ENCODE measurements around the gene WDR64. TPM values are rescaled to one million over a fixed set of nuclear protein-coding genes. Genes with fewer than 3 reads are reported as not detected.

Gene WDR64
- total RNA-seq, 1 experiment from 2014 or later = not detected

GRCh38 chr1:241627453-241628259, 24.4 kb upstream of the WDR64 start:
- 0 out of 2 replicates have a peak, but pooled peaks cover 13% of the 10 kb centered on the region for H3K79me2 ChIP-seq (ENCODE audit: low read length)
- DNase-seq = peak; percentile 97
- H3K4me3 ChIP-seq (ENCODE audit: low read length) = no peak overlapping the region
- 0 out of 2 replicates have a peak overlapping the region, but pooled peaks have one; percentile 1 for H3K4me2 ChIP-seq (ENCODE audit: low read length)
- ChIA-PET CTCF (interaction anchor here (0.5 to 2.0 kb wide), 6 partner anchors 10 to 127 kb away, joined by 3 to 26 read pairs (median 3); no protein-coding TSS in a partner anchor), POLR2A (ENCODE audit: unreplicated experiment) (no interaction called here)
- intact Hi-C loops (cut with micrococcal nuclease) = loop anchor here (1.0 to 5.0 kb wide), 8 partner anchors 16 to 740 kb away; no protein-coding TSS in a partner anchor
- no peaks in the 10 kb centered on the region for H3K27me3 ChIP-seq (ENCODE audit: low read length)
- peak; percentile 66 for ATAC-seq
- H3K27ac ChIP-seq (ENCODE audit: low read length) = 0 out of 2 replicates have a peak overlapping the region, but pooled peaks have one; percentile 0
- no peaks in the 10 kb centered on the region for H3K9me3 ChIP-seq (ENCODE audit: low read length)
- no TSS peak for BruUV-seq (replicated peaks)
- H3K9ac ChIP-seq (ENCODE audit: low read length) = no peak overlapping the region
- H2AFZ ChIP-seq (ENCODE audit: low read length) = no peak overlapping the region
- H3K36me3 ChIP-seq (ENCODE audit: low read depth, low read length) = peaks cover 6% of the 10 kb centered on the region; the same call in 1 of the 2 replicates
- no peaks in the 10 kb centered on the region for H4K20me1 ChIP-seq (ENCODE audit: low read length)
- H3F3A ChIP-seq (ENCODE audit: low read length, unreplicated experiment) = no peaks in the 10 kb centered on the region
- no peaks in the 10 kb centered on the region for H3K9me2 ChIP-seq (replicated peaks; ENCODE audit: low read length)
- peaks cover 33% of the 10 kb centered on the region for H3K4me1 ChIP-seq (ENCODE audit: insufficient read depth, low read length)
- TF ChIP-seq EZH2phosphoT487 (IDR thresholded peaks at IDR 0.05; ENCODE audit: borderline replicate concordance, low read length) = no peak
- TF ChIP-seq CTCF (conservative IDR thresholded peaks at IDR 0.05; ENCODE audit: low read depth, low read length) = peak; percentile 98

- no peaks in the 10 kb centered on the region for H3K9me3 ChIP-seq (ENCODE audit: low read length)
- H2AFZ ChIP-seq (ENCODE audit: low read length) = no peak overlapping the region
- no peaks in the 10 kb centered on the region for H3F3A ChIP-seq (ENCODE audit: low read length, unreplicated experiment)
- H3K36me3 ChIP-seq (ENCODE audit: low read depth, low read length) = peaks cover 17% of the 10 kb centered on the region
- H3K79me2 ChIP-seq (ENCODE audit: low read length) = peaks cover 35% of the 10 kb centered on the region
- BruUV-seq (replicated peaks) = no TSS peak
- H4K20me1 ChIP-seq (ENCODE audit: low read length) = no peaks in the 10 kb centered on the region; the same call in 1 of the 2 replicates
- no peak overlapping the region for H3K4me2 ChIP-seq (ENCODE audit: low read length)
- H3K4me3 ChIP-seq (ENCODE audit: low read length) = no peak overlapping the region
- ATAC-seq (no peak), DNase-seq (no peak)
- H3K9ac ChIP-seq (ENCODE audit: low read length) = no peak overlapping the region
- POLR2A ChIA-PET (ENCODE audit: unreplicated experiment) = no interaction called here
- intact Hi-C loops (cut with micrococcal nuclease) = no loop called here
- H3K4me1 ChIP-seq (ENCODE audit: insufficient read depth, low read length) = peaks cover 24% of the 10 kb centered on the region
- H3K27me3 ChIP-seq (ENCODE audit: low read length) = no peaks in the 10 kb centered on the region
- H3K9me2 ChIP-seq (replicated peaks; ENCODE audit: low read length) = no peaks in the 10 kb centered on the region
- H3K27ac ChIP-seq (ENCODE audit: low read length) = no peak overlapping the region
- CTCF ChIA-PET = interaction anchor here (0.6 kb wide), 1 partner anchor 116 kb away, joined by 6 read pairs; no protein-coding TSS in a partner anchor
- TF ChIP-seq CTCF (conservative IDR thresholded peaks at IDR 0.05; ENCODE audit: low read depth, low read length) (no peak; the same call in 1 of the 2 replicates), EZH2 (IDR thresholded peaks at IDR 0.05; ENCODE audit: low read length, unreplicated experiment) (no peak), EZH2phosphoT487 (IDR thresholded peaks at IDR 0.05; ENCODE audit: borderline replicate concordance, low read length) (no peak)
Measured at GRCh38 chr1:241630005-241630404, 22.1 kb upstream of the WDR64 start.

- H3K4me3 ChIP-seq (ENCODE audit: low read length) = no peak overlapping the region
- H3K9me3 ChIP-seq (ENCODE audit: low read length) = no peaks in the 10 kb centered on the region
- H3K27me3 ChIP-seq (ENCODE audit: low read length) = no peaks in the 10 kb centered on the region
- peaks cover 40% of the 10 kb centered on the region for H3K79me2 ChIP-seq (ENCODE audit: low read length)
- POLR2A ChIA-PET (ENCODE audit: unreplicated experiment) = no interaction called here
- H3K9ac ChIP-seq (ENCODE audit: low read length) = no peak overlapping the region
- CTCF ChIA-PET = no interaction called here
- H4K20me1 ChIP-seq (ENCODE audit: low read length) = no peaks in the 10 kb centered on the region; the same call in 1 of the 2 replicates
- intact Hi-C loops (cut with micrococcal nuclease) = no loop called here
- H3K27ac ChIP-seq (ENCODE audit: low read length) = no peak overlapping the region
- no peak for ATAC-seq
- peaks cover 20% of the 10 kb centered on the region for H3K4me1 ChIP-seq (ENCODE audit: insufficient read depth, low read length)
- TF ChIP-seq EZH2 (IDR thresholded peaks at IDR 0.05; ENCODE audit: low read length, unreplicated experiment) (no peak), EZH2phosphoT487 (IDR thresholded peaks at IDR 0.05; ENCODE audit: borderline replicate concordance, low read length) (no peak), CTCF (conservative IDR thresholded peaks at IDR 0.05; ENCODE audit: low read depth, low read length) (no peak)
- DNase-seq = no peak
- peaks cover 21% of the 10 kb centered on the region for H3K36me3 ChIP-seq (ENCODE audit: low read depth, low read length)
- no peak overlapping the region for H2AFZ ChIP-seq (ENCODE audit: low read length)
- H3K4me2 ChIP-seq (ENCODE audit: low read length) = no peak overlapping the region
- H3K9me2 ChIP-seq (replicated peaks; ENCODE audit: low read length) = no peaks in the 10 kb centered on the region
- H3F3A ChIP-seq (ENCODE audit: low read length, unreplicated experiment) = no peaks in the 10 kb centered on the region
- no TSS peak for BruUV-seq (replicated peaks)
Measured at GRCh38 chr1:241630476-241630875, 21.6 kb upstream of the WDR64 start.
